Endothelial cell of umbilical vein (primary cell): ENCODE results near the gene GRM8.

Source experiments
- EZH2 ChIP-seq: IDR thresholded peaks from 2 replicates; pipeline ENCODE4 v1.6.1; 2012; ENCODE audit warnings: borderline replicate concordance, low read depth, mild to moderate bottlenecking, moderate library complexity, low read length, inconsistent platforms; ENCODE audit not compliant: severe bottlenecking
- TF ChIP-seq, protein P1 (sequence below), 2 donors: IDR thresholded peaks; 1 replicate in 1 of 2; 2 replicates in 1 of 2; pipeline ENCODE4 v1.5.1; 2011; ENCODE audit warnings: low read length in 2 of 2, mild to moderate bottlenecking in 2 of 2, moderate library complexity in 2 of 2, control low read depth in 1 of 2, inconsistent platforms in 1 of 2, low read depth in 1 of 2; ENCODE audit not compliant: insufficient read depth in 1 of 2; ENCODE audit errors: extremely low read depth in 1 of 2

DNA sequence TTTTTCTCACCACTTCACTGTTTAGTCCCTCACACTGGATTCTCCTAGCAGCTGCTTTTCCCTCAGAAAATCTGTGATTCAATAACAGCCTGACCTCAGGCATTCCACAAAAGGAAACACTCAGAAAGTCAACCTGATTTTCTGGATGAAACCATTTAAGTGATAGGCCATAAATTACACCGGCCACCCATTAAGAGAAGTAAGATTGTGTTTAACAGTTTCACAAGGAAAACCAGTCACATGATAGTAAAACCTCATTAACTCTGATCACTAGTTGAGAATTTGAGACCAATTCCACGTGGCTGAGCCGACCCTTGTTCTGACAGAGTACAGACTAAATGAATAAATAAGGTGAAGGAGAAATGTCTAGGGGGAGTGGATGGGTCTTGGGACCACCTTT is 7.7 kb downstream of the GRM8 start:
- TF ChIP-seq, protein P1, sequence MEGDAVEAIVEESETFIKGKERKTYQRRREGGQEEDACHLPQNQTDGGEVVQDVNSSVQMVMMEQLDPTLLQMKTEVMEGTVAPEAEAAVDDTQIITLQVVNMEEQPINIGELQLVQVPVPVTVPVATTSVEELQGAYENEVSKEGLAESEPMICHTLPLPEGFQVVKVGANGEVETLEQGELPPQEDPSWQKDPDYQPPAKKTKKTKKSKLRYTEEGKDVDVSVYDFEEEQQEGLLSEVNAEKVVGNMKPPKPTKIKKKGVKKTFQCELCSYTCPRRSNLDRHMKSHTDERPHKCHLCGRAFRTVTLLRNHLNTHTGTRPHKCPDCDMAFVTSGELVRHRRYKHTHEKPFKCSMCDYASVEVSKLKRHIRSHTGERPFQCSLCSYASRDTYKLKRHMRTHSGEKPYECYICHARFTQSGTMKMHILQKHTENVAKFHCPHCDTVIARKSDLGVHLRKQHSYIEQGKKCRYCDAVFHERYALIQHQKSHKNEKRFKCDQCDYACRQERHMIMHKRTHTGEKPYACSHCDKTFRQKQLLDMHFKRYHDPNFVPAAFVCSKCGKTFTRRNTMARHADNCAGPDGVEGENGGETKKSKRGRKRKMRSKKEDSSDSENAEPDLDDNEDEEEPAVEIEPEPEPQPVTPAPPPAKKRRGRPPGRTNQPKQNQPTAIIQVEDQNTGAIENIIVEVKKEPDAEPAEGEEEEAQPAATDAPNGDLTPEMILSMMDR (IDR thresholded peaks at IDR 0.05; ENCODE audit: extremely low read depth in 1 of 2, insufficient read depth in 1 of 2, low read depth in 1 of 2, low read length in 2 of 2): no peak
- no peak for TF ChIP-seq EZH2
